Liver (tissue), 9 donors: ENCODE results near the gene P3H4. TPM values are rescaled to one million over a fixed set of nuclear protein-coding genes. Genes with fewer than 3 reads are reported as not detected.
A peak's percentile ranks its signal among the peaks of the same experiment; 100 is the strongest.

Experiments used
- DNase-seq: peaks from one replicate; pipeline ENCODE4 v3.0.0-alpha.2; 2017; ENCODE audit warnings: low spot score
- H3K27ac ChIP-seq, 2 donors: one replicate each; pipeline ENCODE4 v1.7.0; 2013; ENCODE audit warnings: inconsistent platforms in 2 of 2, low read length in 2 of 2, control low read depth in 1 of 2, low read depth in 1 of 2, mild to moderate bottlenecking in 1 of 2
- H3K27me3 ChIP-seq, 4 donors: one replicate each; pipeline versions ENCODE4 v1.6.1 to v1.7.0; 2013; ENCODE audit warnings: low read length in 3 of 4, inconsistent platforms in 1 of 4, mild to moderate bottlenecking in 1 of 4, moderate library complexity in 1 of 4; ENCODE audit not compliant: control insufficient read depth in 4 of 4, insufficient read depth in 4 of 4
- H3K36me3 ChIP-seq, 4 donors: one replicate each; pipeline versions ENCODE4 v1.6.1 to v1.7.0; 2013; ENCODE audit warnings: low read length in 3 of 4, mild to moderate bottlenecking in 3 of 4, low read depth in 1 of 4, moderate library complexity in 1 of 4; ENCODE audit not compliant: control insufficient read depth in 4 of 4, insufficient read depth in 3 of 4
- H3K4me1 ChIP-seq, 4 donors: one replicate each; pipeline versions ENCODE4 v1.6.1 to v1.7.0; 2013; ENCODE audit warnings: low read length in 3 of 4, mild to moderate bottlenecking in 3 of 4, moderate library complexity in 1 of 4; ENCODE audit not compliant: control insufficient read depth in 4 of 4, insufficient read depth in 4 of 4
- H3K4me3 ChIP-seq, 3 donors: one replicate each; pipeline versions ENCODE4 v1.6.1 to v1.7.0; 2013; ENCODE audit warnings: low read length in 3 of 3, control low read depth in 1 of 3, low read depth in 1 of 3, mild to moderate bottlenecking in 1 of 3
- H3K9ac ChIP-seq, 2 donors: one replicate each; pipeline ENCODE4 v1.7.0; 2013; ENCODE audit warnings: low read length in 2 of 2, mild to moderate bottlenecking in 2 of 2, moderate library complexity in 2 of 2, control low read depth in 1 of 2, low read depth in 1 of 2
- H3K9me3 ChIP-seq, 4 donors: one replicate each; pipeline versions ENCODE4 v1.6.1 to v1.7.0; 2013; ENCODE audit warnings: low read length in 3 of 4; ENCODE audit not compliant: control insufficient read depth in 4 of 4
- CTCF ChIP-seq: fragments of 150-350 bp; IDR thresholded peaks from 2 replicates; pipeline ENCODE4 v1.5.1; 2017; ENCODE audit warnings: improper control_type of control experiment, low read depth, low read length; ENCODE audit not compliant: missing input control
- EGR1 ChIP-seq, 2 donors: IDR thresholded peaks; 2 replicates each; pipeline ENCODE4 v1.6.1; 2016 to 2018; ENCODE audit warnings: antibody characterized with exemption in 2 of 2, low read depth in 2 of 2
- FOXA1 ChIP-seq: IDR thresholded peaks from 2 replicates; pipeline ENCODE4 v1.6.1; 2016; ENCODE audit warnings: antibody characterized with exemption
- FOXA2 ChIP-seq: IDR thresholded peaks from 2 replicates; pipeline ENCODE4 v1.6.1; 2016; ENCODE audit warnings: antibody characterized with exemption
- GABPA ChIP-seq, 2 donors: IDR thresholded peaks in 1 of 2; conservative IDR thresholded peaks in 1 of 2; 2 replicates each; pipeline ENCODE4 v1.6.1; 2016; ENCODE audit warnings: antibody characterized with exemption in 2 of 2, mild to moderate bottlenecking in 1 of 2, moderate library complexity in 1 of 2
- HNF4A ChIP-seq, 2 donors: conservative IDR thresholded peaks; 2 replicates each; pipeline ENCODE4 v1.6.1; 2016; ENCODE audit warnings: antibody characterized with exemption in 2 of 2, mild to moderate bottlenecking in 2 of 2
- HNF4G ChIP-seq: IDR thresholded peaks from 2 replicates; pipeline ENCODE4 v1.6.1; 2016; ENCODE audit warnings: antibody characterized with exemption
- JUND ChIP-seq, 2 donors: IDR thresholded peaks; 2 replicates each; pipeline ENCODE4 v1.6.1; 2016; ENCODE audit warnings: antibody characterized with exemption in 2 of 2
- NR2F2 ChIP-seq: IDR thresholded peaks from 2 replicates; pipeline ENCODE4 v1.6.1; 2016; ENCODE audit warnings: antibody characterized with exemption
- RAD21 ChIP-seq, 2 donors: IDR thresholded peaks; 2 replicates each; pipeline ENCODE4 v1.6.1; 2016; ENCODE audit warnings: antibody characterized with exemption in 2 of 2, mild to moderate bottlenecking in 2 of 2
- RXRA ChIP-seq, 2 donors: IDR thresholded peaks; 2 replicates each; pipeline ENCODE4 v1.6.1; 2017 to 2018; ENCODE audit warnings: antibody characterized with exemption in 2 of 2, mild to moderate bottlenecking in 1 of 2
- SP1 ChIP-seq: IDR thresholded peaks from 2 replicates; pipeline ENCODE4 v1.6.1; 2018; ENCODE audit warnings: antibody characterized with exemption, mild to moderate bottlenecking
- YY1 ChIP-seq: IDR thresholded peaks from 2 replicates; pipeline ENCODE4 v1.6.1; 2016; ENCODE audit warnings: antibody characterized with exemption, mild to moderate bottlenecking
- WGBS: extraction: QIAGEN DNeasy Blood & Tissue Kit; methylation state at CpG from one replicate; pipeline ENCODE4 v1.1.7; 2013; 5-methylcytosine and 5-hydroxymethylcytosine counted together
- polyA plus RNA-seq, 2 donors: library from polyadenylated mRNA; stranded (reverse) in 1 of 2; unstranded in 1 of 2; fragments of 200-250 nt in 1 of 2; fragments of >200 nt in 1 of 2; fragmentation: Nextera tagmentation in 1 of 2; extraction: Ambion mirVana in 1 of 2; gene quantifications; one replicate each; pipeline versions ENCODE4 v1.2.1 to v1.2.3, GENCODE V29; 2013 to 2015
- total RNA-seq, 2 donors: library from RNA; depleted of rRNA; stranded (reverse); fragments of >200 nt; gene quantifications; one replicate each; pipeline ENCODE4 v1.2.3, GENCODE V29; 2014
- TF ChIP-seq, protein P1 (sequence below): IDR thresholded peaks from 2 replicates; pipeline ENCODE4 v1.6.1; 2016; ENCODE audit warnings: antibody characterized with exemption, mild to moderate bottlenecking
- donor health status: healthy.
- donor health status: healthy.
- donor health status: healthy.
- donor health status: healthy.
- donor health status: healthy.

P3H4 gene
- total and polyA plus RNA-seq, 4 donors, result 1.7 to 5.6 (median 2.3) TPM

GRCh38 chr17:41781404-41782110, 30.2 kb downstream of the P3H4 start:
- peak; percentile 51 for TF ChIP-seq NR2F2
- TF ChIP-seq HNF4A (conservative IDR thresholded peaks at IDR 0.05), result no peak
- TF ChIP-seq RAD21 (IDR thresholded peaks at IDR 0.05), result no peak
- H3K36me3 ChIP-seq, result no peaks in the 10 kb centered on the region
- H3K9me3 ChIP-seq, result no peaks in the 10 kb centered on the region
- H3K4me3 ChIP-seq, result no peak overlapping the region
- H3K9ac ChIP-seq, result no peak overlapping the region
- peaks cover 19 to 49% (median 38%) of the 10 kb centered on the region in 4 donors for H3K4me1 ChIP-seq
- 83% methylated on average over 13 of the region's 13 CpGs for WGBS
- peak overlapping the region in 1 of 2 donors; percentile 38 for H3K27ac ChIP-seq
- no peaks in the 10 kb centered on the region for H3K27me3 ChIP-seq
- no peak for DNase-seq

DNA sequence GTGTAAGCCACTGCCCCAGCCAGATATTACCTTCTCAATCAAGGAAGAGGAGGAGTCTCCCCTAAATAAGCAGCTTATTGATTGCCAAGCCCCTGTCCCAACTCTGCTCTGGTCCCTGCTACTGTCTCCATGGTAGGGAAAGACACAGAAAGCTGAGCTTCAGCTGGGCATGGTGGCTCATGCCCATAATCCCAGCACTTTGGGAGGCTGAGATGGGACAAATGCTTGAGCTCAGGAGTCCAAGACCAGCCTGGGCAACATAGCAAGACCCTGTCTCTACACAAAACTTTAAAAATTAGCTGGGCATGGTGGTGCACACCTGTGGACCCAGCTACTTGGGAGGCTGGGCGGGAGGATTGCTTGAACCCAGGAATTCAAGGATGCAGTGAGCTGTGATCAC, 31.8 kb downstream of the P3H4 start:
- 93% methylated on average over 1 of the region's 1 CpG for WGBS

GRCh38 chr17:41777574-41778188, 34.1 kb downstream of the P3H4 start:
- H3K4me3 ChIP-seq, result peak overlapping the region in 2 of 3 donors; percentile 5 to 21
- H3K4me1 ChIP-seq, result peaks cover 18 to 61% (median 48%) of the 10 kb centered on the region in 4 donors
- H3K27ac ChIP-seq, result peak overlapping the region; percentile 80 to 96
- no peaks in the 10 kb centered on the region for H3K36me3 ChIP-seq
- H3K27me3 ChIP-seq, result no peaks in the 10 kb centered on the region
- DNase-seq, result peak; percentile 50
- no peaks in the 10 kb centered on the region for H3K9me3 ChIP-seq
- peak overlapping the region; percentile 33 to 43 for H3K9ac ChIP-seq
- whole genome bisulfite sequencing, result 17% methylated on average over 12 of the region's 12 CpGs
- TF ChIP-seq HNF4A (conservative IDR thresholded peaks at IDR 0.05) (peak; percentile 58 to 66), CTCF (peak; percentile 12), YY1 (peak; percentile 89), RXRA (IDR thresholded peaks at IDR 0.05) (peak; percentile 86), GABPA (IDR thresholded peaks at IDR 0.05 in 1 of 2, conservative IDR thresholded peaks at IDR 0.05 in 1 of 2) (peak in 1 of 2 donors; percentile 59), EGR1 (IDR thresholded peaks at IDR 0.05; ENCODE audit: low read depth in 2 of 2) (peak; percentile 61 to 69), NR2F2 (peak; percentile 100), SP1 (peak; percentile 86)
- TF ChIP-seq, protein P1, sequence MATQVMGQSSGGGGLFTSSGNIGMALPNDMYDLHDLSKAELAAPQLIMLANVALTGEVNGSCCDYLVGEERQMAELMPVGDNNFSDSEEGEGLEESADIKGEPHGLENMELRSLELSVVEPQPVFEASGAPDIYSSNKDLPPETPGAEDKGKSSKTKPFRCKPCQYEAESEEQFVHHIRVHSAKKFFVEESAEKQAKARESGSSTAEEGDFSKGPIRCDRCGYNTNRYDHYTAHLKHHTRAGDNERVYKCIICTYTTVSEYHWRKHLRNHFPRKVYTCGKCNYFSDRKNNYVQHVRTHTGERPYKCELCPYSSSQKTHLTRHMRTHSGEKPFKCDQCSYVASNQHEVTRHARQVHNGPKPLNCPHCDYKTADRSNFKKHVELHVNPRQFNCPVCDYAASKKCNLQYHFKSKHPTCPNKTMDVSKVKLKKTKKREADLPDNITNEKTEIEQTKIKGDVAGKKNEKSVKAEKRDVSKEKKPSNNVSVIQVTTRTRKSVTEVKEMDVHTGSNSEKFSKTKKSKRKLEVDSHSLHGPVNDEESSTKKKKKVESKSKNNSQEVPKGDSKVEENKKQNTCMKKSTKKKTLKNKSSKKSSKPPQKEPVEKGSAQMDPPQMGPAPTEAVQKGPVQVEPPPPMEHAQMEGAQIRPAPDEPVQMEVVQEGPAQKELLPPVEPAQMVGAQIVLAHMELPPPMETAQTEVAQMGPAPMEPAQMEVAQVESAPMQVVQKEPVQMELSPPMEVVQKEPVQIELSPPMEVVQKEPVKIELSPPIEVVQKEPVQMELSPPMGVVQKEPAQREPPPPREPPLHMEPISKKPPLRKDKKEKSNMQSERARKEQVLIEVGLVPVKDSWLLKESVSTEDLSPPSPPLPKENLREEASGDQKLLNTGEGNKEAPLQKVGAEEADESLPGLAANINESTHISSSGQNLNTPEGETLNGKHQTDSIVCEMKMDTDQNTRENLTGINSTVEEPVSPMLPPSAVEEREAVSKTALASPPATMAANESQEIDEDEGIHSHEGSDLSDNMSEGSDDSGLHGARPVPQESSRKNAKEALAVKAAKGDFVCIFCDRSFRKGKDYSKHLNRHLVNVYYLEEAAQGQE, result peak; percentile 85

More for the DNA sequence above, 31.8 kb downstream of the P3H4 start:
- Histone ChIP-seq H3K36me3 (no peaks in the 10 kb centered on the region), H3K4me1 (peaks cover 15 to 55% (median 41%) of the 10 kb centered on the region in 4 donors), H3K9ac (no peak overlapping the region), H3K9me3 (no peaks in the 10 kb centered on the region), H3K27me3 (no peaks in the 10 kb centered on the region), H3K27ac (peak overlapping the region in 1 of 2 donors; percentile 42), H3K4me3 (no peak overlapping the region)
- no peak for DNase-seq
- TF ChIP-seq YY1 (no peak), RAD21 (IDR thresholded peaks at IDR 0.05) (no peak), HNF4G (no peak), SP1 (no peak), NR2F2 (no peak), FOXA2 (no peak), FOXA1 (no peak), JUND (IDR thresholded peaks at IDR 0.05) (no peak)
- TF ChIP-seq, protein P1, result no peak
